Sigmoid colon (tissue), 4 donors: ENCODE results near the gene CLCN4.

ENCODE experiments used
- POLR2A ChIP-seq, 2 donors: fragments of 450-650 bp; IDR thresholded peaks; one replicate each; pipeline ENCODE4 v1.6.1; 2016; ENCODE audit warnings: antibody characterized with exemption in 2 of 2, mild to moderate bottlenecking in 2 of 2, moderate library complexity in 2 of 2
- POLR2AphosphoS5 ChIP-seq, 4 donors: sonication (generic); formaldehyde crosslinking; IDR thresholded peaks; one replicate each; pipeline ENCODE4 v1.6.1; 2017; ENCODE audit warnings: antibody characterized with exemption in 4 of 4
- TF ChIP-seq, protein P1 (sequence below), 4 experiments: fragments of 450-650 bp in 3 of 4; fragments of 200-600 bp in 1 of 4; IDR thresholded peaks; one replicate each; pipeline ENCODE4 v1.5.1; 2016 to 2019; ENCODE audit warnings: antibody characterized with exemption in 4 of 4, mild to moderate bottlenecking in 3 of 4, moderate library complexity in 2 of 4

DNA sequence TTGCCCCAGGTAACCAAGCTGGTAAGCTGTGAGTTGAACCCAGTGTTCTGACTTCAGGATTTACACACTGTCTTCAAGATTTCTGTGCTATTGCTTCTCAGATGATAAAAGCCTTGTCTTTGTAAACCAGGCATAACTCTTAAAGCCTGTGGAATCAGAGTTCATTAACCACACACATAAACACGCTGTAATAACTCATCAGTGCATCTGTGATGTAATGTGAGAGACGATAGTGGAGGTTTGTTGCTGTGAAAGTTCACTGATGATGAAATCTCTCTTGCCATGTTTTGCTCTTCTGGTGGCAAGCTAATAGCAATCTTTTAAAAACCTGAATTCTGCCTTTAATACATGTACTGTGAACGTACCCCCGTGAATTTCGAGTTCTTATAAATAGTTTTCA is 41.5 kb downstream of the CLCN4 start:
- TF ChIP-seq, protein P1, sequence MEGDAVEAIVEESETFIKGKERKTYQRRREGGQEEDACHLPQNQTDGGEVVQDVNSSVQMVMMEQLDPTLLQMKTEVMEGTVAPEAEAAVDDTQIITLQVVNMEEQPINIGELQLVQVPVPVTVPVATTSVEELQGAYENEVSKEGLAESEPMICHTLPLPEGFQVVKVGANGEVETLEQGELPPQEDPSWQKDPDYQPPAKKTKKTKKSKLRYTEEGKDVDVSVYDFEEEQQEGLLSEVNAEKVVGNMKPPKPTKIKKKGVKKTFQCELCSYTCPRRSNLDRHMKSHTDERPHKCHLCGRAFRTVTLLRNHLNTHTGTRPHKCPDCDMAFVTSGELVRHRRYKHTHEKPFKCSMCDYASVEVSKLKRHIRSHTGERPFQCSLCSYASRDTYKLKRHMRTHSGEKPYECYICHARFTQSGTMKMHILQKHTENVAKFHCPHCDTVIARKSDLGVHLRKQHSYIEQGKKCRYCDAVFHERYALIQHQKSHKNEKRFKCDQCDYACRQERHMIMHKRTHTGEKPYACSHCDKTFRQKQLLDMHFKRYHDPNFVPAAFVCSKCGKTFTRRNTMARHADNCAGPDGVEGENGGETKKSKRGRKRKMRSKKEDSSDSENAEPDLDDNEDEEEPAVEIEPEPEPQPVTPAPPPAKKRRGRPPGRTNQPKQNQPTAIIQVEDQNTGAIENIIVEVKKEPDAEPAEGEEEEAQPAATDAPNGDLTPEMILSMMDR (IDR thresholded peaks at IDR 0.05), result no peak
- TF ChIP-seq POLR2A (IDR thresholded peaks at IDR 0.05), result no peak
- TF ChIP-seq POLR2AphosphoS5 (IDR thresholded peaks at IDR 0.05), result no peak
